SW480 (cell line): ENCODE measurements around the gene CTSA.
A peak's percentile ranks its signal among the peaks of the same experiment; 100 is the strongest.
"Not testable (repeated sequence)": the region's sequence is repeated elsewhere in the genome, so short reads cannot be mapped to it uniquely, and the experiment has no call there.

ENCODE experiments used
- DNase-seq: peaks from one replicate; pipeline ENCODE4 v3.0.0-alpha.2; 2016; ENCODE audit warnings: low spot score

The CTSA gene

DNA sequence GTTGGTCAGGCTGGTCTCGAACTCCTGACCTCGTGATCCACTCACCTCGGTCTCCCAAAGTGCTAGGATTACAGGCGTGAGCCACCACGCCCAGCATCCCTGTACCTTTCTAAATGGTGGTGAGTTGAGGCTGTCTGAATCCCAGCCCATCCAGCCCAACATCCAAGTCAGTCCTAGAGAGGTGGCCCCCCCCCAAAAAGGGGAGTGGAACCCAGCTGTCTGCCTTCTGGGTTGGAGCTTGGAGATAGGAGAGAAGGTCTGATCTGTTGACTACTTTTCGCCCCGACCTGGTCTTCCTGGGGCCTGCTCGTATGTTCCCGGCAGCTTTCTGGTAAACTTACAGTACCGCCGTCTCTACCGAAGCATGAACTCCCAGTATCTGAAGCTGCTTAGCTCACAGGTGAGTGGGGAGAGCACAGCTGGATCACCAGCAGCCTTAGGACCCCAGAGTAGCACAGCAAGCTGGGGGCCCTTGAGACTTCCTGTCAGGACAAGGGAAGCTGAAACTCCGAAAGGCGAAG is 5.6 kb downstream of the CTSA start:
- DNase-seq, result no peak

DNA sequence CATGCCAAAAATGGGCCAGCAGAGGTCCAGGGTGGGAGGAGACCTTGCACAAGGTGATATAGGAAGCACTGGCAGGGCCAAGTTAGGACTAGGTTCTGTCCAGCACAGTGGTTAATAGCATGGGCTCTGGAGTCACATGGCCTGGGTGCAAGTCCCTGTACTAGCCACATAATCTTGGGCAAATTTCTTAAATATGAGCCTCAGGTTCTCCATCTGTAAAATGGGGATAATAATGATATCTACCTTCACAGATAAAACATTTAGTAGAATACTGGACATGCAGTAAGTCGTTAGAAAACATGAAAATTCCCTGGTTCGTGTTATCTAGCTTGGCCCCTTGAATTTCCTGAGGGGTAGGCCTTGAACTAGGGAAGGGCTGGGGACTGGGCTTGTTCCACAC is 6.2 kb downstream of the CTSA start:
- no peak for DNase-seq

DNA sequence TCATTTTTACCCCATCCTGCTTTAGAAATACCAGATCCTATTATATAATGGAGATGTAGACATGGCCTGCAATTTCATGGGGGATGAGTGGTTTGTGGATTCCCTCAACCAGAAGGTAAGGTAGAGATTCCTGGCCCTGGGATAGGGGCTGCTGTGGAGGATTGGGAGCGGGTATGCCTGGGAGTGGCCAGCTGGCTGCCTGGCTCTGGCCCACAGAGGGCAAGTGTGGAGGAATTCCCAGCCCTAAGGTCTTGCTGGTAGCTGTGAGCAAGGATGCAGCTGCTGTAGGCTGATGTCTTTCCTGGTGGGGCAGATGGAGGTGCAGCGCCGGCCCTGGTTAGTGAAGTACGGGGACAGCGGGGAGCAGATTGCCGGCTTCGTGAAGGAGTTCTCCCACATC is 6.6 kb downstream of the CTSA start:
- no peak for DNase-seq

DNA sequence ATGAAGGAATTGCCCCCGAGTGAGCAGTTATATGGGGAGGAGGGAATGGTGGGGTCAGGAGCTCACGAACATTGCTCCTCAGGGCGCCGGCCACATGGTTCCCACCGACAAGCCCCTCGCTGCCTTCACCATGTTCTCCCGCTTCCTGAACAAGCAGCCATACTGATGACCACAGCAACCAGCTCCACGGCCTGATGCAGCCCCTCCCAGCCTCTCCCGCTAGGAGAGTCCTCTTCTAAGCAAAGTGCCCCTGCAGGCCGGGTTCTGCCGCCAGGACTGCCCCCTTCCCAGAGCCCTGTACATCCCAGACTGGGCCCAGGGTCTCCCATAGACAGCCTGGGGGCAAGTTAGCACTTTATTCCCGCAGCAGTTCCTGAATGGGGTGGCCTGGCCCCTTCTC is 7.2 kb downstream of the CTSA start:
- no peak for DNase-seq

DNA sequence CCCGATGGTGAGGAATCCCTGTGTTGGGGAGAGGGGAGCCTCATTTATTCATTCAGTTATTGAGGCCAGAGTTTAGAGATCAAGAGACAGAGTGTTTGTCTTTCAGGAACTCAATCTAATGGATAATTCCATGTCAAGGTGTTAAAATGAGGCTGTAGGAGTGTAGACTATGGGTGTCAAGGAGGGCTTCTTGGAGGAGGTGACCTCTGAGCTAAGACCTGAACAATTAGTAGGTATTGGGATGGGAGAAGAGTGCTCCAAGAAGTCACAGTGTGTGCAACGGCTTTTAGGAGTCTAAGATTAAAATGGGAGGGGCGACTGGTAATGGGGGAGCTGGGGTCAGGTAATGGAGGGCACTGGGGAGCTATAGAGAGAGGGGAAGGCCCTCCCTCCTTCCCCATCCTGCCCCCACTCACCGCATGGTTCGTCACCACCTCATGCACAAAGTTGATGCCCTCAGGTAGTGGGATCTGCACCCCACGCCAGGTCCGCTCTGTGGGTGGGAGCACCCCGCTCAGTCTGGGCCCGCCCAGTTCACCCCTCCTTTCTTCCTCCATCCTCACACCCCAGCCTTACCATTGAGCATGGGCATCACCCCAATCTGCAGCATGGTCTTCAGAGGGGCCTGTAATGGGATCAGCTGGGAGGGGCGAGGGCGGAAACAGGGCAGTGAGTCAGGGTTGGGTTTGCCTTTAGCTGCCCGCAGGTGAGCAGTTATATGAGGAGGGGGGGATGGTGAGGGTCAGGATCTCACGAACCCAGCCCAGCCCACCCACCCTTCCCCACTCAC is 8.1 kb downstream of the CTSA start:
- DNase-seq, result no peak

DNA sequence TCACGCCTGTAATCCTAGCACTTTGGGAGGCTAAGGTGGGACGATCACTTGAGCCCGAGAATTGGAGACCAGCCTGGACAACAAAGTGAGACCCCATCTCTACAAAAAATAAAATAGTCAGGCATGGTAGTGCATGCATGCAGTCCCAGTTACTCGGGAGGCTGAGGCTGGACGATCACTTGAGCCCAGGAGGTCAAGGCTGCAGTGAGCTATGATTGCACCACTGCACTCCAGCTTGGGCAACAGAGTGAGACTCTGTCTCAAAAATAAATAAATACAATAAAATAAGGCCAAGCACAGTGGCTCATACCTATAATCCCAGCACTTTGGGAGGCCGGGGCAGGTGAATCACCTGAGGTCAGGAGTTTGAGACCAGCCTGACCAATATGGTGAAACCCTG is 10.2 kb downstream of the CTSA start:
- not testable (repeated sequence) for DNase-seq

DNA sequence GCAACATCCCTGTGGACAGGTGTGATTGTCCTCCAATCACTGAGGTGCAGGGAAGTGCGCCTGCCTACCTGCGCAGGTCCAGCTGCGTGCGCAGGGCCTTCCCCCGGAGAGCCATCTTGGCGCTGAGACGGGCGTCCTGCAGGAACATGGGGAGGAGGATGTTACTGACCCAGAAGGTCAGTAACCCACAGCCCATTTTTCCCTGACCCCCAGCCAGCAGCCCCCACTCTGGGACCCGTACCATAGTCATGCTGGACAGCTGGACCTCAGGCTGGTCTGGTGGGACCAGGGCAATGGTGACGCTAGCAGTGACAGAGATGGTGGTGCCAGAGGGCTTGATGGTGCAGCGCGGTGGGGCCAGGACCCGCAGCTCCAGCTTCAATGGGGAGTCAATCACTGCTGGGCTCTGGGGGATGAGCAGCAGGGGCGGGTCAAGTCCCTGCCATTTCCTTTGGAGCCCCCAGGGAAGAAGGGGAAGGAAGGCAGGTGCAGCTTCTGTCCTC is 11.1 kb downstream of the CTSA start:
- no peak for DNase-seq

DNA sequence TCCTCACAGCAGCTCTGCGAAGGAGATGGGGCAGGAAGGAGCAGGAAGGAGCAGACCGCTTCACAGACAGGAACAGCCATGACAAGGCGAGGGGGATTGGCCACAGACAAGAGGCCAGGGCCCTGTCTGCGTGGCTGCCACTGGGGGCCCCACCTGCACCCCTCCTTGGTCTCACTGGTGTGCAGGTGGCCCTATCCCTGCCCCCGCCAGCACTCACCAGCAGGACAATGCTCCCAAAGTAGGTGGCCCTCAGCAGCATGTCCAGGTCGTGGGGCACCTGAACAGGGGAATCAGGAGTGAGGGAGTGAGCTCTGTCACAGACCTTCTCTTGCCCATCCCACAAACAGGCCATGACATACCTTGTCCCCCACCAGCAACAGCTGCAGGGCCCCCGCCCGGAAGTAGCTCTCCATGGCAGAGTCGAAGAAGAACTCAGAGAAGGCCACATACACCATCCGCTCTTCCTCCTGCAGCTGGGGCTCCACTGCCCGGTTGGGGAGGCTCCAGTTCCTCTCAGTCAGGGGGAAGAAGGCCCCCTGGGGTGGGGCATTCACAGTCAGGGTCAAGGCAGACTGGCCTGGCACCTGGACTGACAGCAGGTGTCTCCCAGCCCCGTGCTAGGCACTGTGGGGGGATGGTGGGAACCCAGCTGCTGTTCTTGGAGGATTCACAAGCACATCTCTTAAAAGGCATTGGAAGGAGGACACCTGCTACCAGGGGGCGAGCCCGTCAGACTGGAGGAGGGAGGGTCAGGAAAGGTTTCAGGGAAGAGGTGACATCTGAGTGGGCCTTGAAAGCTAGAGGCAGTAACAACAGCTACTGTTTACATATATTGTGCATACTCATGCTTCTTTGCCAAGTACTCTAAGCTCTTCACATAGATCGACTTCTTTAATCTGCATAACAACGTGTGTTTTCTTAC is 13.7 kb downstream of the CTSA start:
- no peak for DNase-seq

DNA sequence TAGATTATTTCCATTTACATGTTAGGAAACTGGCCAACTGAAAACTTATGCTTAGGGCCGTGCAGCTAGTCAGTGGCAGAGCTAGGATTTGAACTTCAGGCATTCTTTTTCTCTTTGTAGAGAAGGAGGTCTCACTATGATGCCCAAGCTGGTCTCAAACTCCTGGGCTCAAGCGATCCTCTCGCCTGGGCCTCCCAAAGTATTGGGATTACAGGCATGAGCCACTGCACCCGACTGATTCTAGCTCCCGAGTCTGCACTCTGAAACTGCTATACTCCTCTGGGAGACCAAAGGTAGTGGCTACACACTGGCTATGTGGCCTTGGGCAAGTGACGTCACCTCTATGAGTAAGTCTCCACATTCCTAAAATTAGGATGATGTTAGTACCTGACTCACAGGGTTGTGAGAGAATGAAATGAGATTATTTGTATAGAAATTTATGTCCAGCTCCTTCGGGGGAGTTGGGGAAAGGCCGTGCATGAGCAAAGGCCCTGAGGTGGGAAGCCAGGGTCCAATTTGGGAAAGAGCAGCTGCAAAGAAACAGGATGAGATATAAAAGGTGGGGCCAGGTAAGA is 14.5 kb downstream of the CTSA start:
- no peak for DNase-seq

DNA sequence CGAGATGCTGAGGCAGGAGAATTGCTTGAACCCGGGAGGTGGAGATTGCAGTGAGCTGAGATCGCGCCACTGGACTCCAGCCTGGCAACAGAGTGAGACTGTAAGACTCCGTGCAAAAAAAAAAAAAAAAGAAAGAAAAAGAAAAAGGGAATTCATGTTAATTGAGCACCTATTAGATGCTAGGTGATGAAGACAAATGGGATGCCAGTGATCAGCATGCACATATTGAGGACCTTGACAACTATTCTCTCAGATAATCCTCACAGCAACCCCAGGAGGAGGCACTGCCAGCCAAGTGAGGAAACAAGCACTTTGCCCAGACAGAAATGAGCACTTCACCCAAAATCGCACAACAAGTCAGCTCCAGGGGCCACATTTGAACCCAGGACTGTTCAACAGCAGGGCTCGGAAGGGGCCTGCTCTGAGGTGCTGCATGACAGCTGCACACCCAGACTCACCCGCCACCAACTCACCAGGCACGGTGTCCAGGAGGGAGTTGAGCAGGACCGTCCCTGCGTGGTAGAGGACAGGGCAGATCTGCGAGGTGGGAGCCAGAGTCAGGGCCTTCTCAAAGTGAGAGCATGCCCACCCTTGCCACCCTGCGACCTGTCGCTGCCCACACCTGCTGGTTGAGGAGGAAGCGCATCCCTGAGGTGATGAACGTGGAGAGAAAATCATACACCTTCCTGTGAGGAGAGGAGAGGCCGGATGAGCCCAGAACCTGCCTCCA is 16.2 kb downstream of the CTSA start:
- DNase-seq, result no peak

DNA sequence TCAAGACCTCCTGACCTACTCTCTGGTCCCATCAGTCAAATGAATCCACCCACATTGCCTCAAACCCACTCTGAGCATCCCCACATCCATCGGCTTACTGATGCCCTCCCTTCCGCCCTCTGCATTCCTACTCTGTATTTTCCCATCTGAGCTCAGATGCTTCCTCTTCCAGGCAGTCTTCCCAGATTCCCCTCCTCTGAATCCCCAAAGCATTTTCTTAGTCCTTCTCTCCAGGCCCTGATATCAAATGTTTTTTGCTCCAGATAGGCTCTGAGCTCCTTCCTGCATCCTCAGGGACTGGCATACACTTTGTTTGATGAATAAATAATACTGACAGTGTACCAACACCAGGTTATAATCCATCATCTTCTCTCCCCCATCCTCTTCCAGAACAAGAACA is 16.9 kb downstream of the CTSA start:
- no peak for DNase-seq

DNA sequence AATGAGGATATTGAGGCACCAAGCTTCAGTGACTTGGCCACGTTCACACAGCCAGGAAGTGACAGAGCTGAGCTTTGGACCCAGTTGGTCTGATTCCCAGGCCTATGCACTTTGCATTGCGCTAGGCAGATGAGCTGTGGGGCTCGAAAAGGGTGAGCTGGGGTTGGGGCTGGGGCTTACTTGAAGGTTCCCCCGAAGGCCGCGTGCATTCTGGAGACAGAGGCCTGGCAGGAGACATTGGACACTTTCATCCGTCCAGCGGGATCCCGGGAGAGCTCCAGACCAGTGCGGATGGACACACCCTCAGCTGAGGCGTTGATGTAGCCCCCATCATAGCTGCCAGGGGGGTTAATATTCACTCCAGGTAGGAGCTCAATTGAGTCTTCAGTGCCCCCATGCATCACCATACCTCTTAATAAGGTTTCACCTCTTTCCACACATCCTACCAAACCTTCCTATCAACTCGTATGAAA is 18.2 kb downstream of the CTSA start:
- no peak for DNase-seq

DNA sequence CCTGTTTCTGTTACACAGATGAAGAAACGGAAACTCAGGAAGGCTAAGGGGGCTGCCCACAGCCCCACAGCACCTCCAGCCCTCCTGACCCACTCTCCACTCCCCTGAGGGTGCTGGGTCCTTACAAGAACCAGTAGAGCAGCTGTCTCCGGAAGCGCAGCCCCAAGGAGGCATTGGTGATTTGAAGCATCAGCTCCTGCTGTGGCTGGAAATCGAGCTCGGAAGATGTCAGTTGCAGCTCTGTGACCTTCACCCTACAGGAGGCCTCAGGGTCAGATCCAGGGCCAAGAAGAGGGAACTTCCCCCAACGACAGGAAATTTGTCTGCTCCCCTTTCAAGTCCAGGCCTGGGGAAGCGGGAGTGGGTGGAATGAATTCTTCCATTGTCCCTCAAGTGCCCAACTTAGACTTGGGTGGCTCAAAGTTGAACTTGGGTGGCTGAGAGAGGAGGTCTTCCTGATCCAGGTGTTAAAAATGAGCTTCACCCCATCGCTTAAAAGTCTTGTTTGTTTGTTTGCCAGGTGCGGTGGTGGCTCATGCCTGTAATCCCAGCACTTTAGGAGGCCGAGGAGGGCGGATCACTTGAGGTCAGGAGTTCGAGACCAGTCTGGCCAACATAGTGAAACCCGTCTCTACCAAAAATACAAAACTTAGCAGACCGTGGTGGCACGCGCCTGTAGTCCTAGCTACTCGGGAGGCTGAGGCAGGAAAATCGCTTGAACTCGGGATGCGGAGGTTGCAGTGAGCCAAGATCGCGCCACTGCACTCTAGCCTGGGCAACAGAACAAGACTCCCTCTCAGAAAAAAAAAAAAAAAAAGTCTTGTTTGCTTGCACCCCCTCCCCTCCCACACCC is 18.9 kb downstream of the CTSA start:
- no peak for DNase-seq

DNA sequence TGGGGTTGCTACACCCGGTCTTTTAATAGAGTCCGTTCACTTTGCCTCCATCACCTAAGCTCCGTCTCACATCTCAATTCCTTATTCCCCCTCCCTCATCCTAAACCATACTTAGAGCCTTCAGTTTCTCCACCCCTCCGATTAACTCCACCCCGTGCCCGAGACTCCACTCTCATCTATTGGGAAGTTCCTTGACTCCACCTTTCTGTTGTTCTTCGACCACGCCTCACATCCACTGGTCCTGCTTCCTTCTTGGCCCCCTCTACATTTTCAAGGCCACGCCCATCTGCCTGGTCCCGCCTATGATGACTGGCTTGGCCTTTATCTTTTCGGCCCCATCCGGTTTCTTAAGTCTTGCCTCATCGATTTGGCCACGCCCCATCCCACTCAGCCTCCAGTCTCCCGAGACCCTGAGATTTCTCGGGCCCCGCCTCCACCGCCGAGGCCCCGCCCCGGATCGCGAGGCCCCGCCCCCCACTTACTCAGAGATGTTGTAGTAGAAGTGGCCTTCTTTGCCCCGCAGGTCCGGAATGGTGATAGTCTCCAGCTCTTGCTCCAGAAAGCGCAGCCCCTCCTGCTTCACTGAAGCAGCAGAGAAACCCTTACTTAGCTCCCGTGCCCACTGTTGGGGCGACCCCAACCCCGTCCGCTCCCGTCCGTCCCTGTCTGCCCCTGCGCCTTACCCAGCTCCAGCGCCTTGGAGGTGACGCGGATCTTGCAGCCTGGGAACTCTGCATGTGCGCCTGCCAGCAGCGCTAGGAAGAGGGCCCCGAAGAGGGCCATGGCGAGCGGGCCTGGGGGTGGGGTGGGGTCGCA is 19.7 kb downstream of the CTSA start:
- peak; percentile 96 for DNase-seq

DNA sequence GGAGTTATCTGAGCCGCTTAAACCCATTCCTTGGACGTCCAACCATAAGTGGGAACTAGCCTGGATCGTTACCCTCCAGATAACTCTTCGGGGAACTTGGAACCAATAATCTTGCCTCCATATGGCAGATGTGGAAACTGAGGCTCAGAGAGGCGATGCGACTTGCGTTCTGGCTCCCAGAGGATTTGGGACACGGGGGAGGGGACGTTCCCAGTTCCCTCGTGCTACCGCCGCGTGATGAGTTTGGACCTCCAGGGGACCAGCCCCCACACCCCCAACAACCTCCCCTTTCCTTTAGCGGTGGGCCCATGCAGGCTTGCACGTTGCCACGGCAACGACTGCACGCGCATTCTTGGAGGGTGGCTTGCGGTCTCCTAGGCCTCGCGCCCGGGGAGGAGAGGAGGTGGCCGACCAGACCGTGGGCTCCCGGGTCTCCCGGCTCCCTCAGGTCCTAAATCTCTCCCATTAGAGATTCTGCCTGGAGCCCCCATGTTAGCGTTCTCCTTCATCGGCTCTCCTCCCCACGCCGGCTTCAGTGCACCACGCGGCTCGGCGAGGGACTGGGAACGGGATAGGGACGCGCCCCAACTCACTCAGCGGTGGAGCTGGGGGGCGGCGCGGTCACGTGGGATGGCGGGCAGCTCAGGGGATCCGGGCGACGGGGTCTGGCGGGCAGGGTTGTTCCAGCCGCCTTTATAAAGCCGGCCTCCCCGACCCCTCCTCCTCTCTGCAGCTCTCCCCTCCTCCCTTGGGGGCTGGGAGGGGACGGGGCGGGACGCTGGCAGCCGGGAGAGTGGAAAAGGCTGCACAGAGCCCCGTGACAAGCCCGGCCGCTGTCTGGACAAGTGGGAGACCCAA is 20.6 kb downstream of the CTSA start, which contains the start of gene PLTP:
Gene PLTP, minus strand, starts transcription at position 670 of the 858 bp plus-strand sequence. CDS start 703 bp downstream, outside the sequence.
- peak; percentile 40 for DNase-seq

DNA sequence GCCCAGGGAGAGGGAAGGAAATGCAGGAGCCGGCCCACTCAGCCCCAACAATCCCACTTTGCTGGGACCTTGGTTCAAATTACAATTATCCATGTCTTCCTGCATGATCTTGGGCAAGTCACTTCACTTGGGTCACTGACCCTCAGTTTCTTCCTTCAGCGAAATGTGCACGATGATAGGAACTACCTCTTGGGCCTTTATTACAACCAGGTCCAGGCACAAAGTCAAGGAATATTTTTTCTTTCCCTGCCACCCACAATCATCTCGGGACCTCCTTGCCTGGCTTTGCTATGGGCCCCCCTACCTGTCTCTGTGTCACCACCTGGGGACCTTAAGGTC is 21.2 kb downstream of the CTSA start:
- no peak for DNase-seq

DNA sequence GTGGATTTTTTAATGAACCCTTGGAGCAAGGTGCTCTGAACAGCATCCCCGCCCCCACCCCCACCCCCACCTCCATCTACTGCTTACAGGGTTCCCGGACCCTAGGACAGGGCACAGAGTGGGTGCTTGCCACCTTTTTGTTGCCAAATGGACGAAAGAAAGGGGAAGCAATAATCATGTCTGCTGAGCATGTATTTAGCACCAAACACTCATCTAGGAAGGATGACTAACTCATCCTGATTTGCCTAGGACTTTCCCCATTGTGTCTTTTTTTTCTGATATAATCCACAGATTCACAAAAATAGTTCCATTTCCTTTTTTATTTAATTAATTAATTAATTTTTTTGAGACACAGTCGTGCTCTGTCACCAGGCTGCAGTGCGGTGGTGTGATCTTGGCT is 22.0 kb downstream of the CTSA start:
- DNase-seq, result no peak

DNA sequence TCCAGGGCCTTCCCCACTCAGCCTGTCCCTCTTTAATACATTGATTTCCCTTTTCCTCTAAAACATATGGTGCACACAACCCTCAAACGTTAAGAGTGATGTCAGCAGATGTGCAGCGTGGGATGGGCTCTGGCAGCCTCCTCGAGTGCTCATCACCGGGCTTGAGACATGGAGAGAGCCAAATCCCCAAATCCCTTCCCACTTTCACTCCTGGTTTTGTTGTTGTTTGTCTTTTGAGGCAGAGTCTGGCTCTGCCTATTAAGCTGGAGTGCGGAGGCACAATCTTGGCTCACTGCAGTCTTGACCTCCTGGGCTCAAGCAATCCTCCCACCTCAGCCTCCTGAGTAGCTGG is 26.6 kb downstream of the CTSA start:
- no peak for DNase-seq

DNA sequence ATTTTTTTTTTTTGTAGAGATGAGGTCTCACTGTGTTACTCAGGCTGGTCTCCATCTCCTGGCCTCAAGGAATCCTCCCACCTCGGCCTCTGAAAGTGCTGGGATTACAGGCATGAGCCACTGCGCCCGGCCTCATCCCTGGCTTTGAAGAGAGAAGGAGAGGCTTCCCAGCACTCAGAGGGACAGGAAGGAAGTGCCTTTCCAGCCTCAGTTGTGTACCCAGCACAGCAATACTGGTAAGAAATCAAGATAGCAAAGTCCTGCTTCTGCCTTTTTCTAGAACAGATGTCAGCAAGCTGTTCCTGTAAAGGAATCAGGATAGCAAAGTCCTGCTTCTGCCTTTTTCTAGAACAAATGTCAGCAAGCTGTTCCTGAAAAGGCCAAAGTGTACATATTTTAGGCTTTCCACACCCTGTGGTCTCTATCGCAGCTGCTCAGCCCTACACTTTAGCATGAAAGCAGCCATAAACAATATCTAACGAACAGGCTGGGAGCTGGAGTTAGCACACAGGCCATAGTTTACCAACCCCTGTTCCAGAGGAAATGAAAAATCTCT is 27.1 kb downstream of the CTSA start:
- no peak for DNase-seq
